HepG2 (cell line): ENCODE results near the gene CD180. TPM values are rescaled to one million over a fixed set of nuclear protein-coding genes. Genes with fewer than 3 reads are reported as not detected.

Source experiments
- MTF1 ChIP-seq: sonication (generic); formaldehyde crosslinking; IDR thresholded peaks from 2 replicates; pipeline ENCODE4 v1.5.0; 2020; ENCODE audit warnings: missing genetic modification reagents
- MYC ChIP-seq: sonication (generic); formaldehyde crosslinking; IDR thresholded peaks from 2 replicates; pipeline ENCODE4 v1.9.0; 2021; ENCODE audit warnings: missing genetic modification reagents, borderline replicate concordance
- PHF20 ChIP-seq: sonication (generic); formaldehyde crosslinking; IDR thresholded peaks from 2 replicates; pipeline ENCODE4 v1.5.0; 2020; ENCODE audit warnings: mild to moderate bottlenecking, missing genetic modification reagents
- SSRP1 ChIP-seq: IDR thresholded peaks from 2 replicates; pipeline ENCODE4 v1.6.1; 2016; ENCODE audit warnings: control low read depth
- THAP7 ChIP-seq: sonication (generic); formaldehyde crosslinking; IDR thresholded peaks from 2 replicates; pipeline ENCODE4 v1.8.1; 2023; ENCODE audit warnings: mild to moderate bottlenecking, missing genetic modification reagents
- ZBTB49 ChIP-seq: sonication (generic); formaldehyde crosslinking; IDR thresholded peaks from 2 replicates; pipeline ENCODE4 v1.4.0; 2020; ENCODE audit warnings: missing genetic modification reagents, borderline replicate concordance
- ZFY ChIP-seq: sonication (generic); formaldehyde crosslinking; IDR thresholded peaks from 2 replicates; pipeline ENCODE4 v1.4.0; 2020; ENCODE audit warnings: missing genetic modification reagents
- ZNF225 ChIP-seq: sonication (generic); formaldehyde crosslinking; IDR thresholded peaks from 2 replicates; pipeline ENCODE4 v1.4.0; 2020; ENCODE audit warnings: mild to moderate bottlenecking, missing genetic modification reagents
- ZNF263 ChIP-seq: sonication (generic); formaldehyde crosslinking; IDR thresholded peaks from 2 replicates; pipeline ENCODE4 v1.4.0; 2020; ENCODE audit warnings: missing genetic modification reagents
- ZNF441 ChIP-seq: sonication (generic); formaldehyde crosslinking; IDR thresholded peaks from 2 replicates; pipeline ENCODE4 v1.7.0; 2021; ENCODE audit warnings: missing genetic modification reagents, borderline replicate concordance
- ZNF775 ChIP-seq: sonication (generic); formaldehyde crosslinking; IDR thresholded peaks from 2 replicates; pipeline ENCODE4 v1.4.0; 2020; ENCODE audit warnings: missing genetic modification reagents, mild to moderate bottlenecking, moderate library complexity, borderline replicate concordance
- polyA plus RNA-seq, 8 experiments: library from polyadenylated mRNA; depleted of rRNA in 3 of 8; stranded (reverse) in 7 of 8; unstranded in 1 of 8; fragments of >200 nt; fragmentation: Illumina TruSeq in 4 of 8; extraction: Trizol in 4 of 8; gene quantifications; 2 replicates each; pipeline versions ENCODE4 v1.2.1 to v1.2.3, GENCODE V29; 2011 to 2016; ENCODE audit warnings: low read depth in 4 of 8, missing spikeins in 1 of 8, mixed read lengths in 1 of 8; ENCODE audit not compliant: insufficient read depth in 1 of 8
- total RNA-seq, 5 experiments: library from RNA; depleted of rRNA; stranded (reverse); fragments of >200 nt; fragmentation: Illumina TruSeq; extraction: Trizol; gene quantifications; 2 replicates each; pipeline ENCODE4 v1.2.3, GENCODE V29; 2016; ENCODE audit warnings: low read depth in 1 of 5
- TF ChIP-seq, protein P1 (sequence below): sonication (generic); formaldehyde crosslinking; IDR thresholded peaks from 2 replicates; pipeline ENCODE4 v1.4.0; 2020; ENCODE audit warnings: low read depth, missing genetic modification reagents

CD180 gene
- total and polyA plus RNA-seq, 2 of the 13 experiments (the other 11 are each of a cell fraction or from before 2014, with no cell fraction given): not detected

- TF ChIP-seq MYC (CRISPR knock-in tag) (peak; percentile 1; the same call in 1 of the 2 replicates), PHF20 (CRISPR knock-in tag) (peak; percentile 26; the same call in 1 of the 2 replicates), THAP7 (CRISPR knock-in tag) (0 out of 2 replicates have a peak, but pooled peaks have one; percentile 18), ZBTB49 (CRISPR knock-in tag) (no peak), ZNF263 (CRISPR knock-in tag) (no peak), MTF1 (no peak), SSRP1 (CRISPR knock-in tag) (no peak), ZNF775 (CRISPR knock-in tag) (no peak), ZFY (CRISPR knock-in tag) (0 out of 2 replicates have a peak, but pooled peaks have one; percentile 5), ZNF225 (no peak), ZNF441 (CRISPR knock-in tag) (0 out of 2 replicates have a peak, but pooled peaks have one; percentile 5)
- TF ChIP-seq, protein P1, sequence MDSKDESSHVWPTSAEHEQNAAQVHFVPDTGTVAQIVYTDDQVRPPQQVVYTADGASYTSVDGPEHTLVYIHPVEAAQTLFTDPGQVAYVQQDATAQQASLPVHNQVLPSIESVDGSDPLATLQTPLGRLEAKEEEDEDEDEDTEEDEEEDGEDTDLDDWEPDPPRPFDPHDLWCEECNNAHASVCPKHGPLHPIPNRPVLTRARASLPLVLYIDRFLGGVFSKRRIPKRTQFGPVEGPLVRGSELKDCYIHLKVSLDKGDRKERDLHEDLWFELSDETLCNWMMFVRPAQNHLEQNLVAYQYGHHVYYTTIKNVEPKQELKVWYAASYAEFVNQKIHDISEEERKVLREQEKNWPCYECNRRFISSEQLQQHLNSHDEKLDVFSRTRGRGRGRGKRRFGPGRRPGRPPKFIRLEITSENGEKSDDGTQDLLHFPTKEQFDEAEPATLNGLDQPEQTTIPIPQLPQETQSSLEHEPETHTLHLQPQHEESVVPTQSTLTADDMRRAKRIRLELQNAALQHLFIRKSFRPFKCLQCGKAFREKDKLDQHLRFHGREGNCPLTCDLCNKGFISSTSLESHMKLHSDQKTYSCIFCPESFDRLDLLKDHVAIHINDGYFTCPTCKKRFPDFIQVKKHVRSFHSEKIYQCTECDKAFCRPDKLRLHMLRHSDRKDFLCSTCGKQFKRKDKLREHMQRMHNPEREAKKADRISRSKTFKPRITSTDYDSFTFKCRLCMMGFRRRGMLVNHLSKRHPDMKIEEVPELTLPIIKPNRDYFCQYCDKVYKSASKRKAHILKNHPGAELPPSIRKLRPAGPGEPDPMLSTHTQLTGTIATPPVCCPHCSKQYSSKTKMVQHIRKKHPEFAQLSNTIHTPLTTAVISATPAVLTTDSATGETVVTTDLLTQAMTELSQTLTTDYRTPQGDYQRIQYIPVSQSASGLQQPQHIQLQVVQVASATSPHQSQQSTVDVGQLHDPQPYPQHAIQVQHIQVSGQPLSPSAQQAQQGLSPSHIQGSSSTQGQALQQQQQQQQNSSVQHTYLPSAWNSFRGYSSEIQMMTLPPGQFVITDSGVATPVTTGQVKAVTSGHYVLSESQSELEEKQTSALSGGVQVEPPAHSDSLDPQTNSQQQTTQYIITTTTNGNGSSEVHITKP (CRISPR knock-in tag): 0 out of 2 replicates have a peak, but pooled peaks have one; percentile 7
Observed at GRCh38 chr5:67214707-67215447, 18.3 kb upstream of the CD180 start (continued).
